Measurements from ENCODE around the gene COBLL1.

DNA sequence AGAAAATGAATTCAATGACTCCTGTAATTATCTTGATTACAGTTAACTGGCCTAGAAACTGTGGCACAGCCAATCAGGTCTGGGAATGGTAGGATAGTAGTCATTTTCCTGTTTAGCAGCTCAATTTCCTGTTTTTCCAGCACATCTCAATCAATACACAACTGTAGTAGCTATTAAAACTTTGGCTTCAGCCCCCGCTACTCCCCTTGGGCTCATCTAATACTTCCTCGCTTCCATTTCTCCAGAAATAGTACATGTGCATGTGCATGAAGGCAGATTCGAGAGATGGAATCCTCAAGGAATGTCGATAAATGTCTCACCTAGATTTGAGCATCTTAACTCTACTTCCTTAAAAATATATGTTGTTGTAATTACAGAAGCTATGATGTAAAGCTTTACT lies 9.7 kb downstream of the COBLL1 start:
- TF ChIP-seq, protein P1, sequence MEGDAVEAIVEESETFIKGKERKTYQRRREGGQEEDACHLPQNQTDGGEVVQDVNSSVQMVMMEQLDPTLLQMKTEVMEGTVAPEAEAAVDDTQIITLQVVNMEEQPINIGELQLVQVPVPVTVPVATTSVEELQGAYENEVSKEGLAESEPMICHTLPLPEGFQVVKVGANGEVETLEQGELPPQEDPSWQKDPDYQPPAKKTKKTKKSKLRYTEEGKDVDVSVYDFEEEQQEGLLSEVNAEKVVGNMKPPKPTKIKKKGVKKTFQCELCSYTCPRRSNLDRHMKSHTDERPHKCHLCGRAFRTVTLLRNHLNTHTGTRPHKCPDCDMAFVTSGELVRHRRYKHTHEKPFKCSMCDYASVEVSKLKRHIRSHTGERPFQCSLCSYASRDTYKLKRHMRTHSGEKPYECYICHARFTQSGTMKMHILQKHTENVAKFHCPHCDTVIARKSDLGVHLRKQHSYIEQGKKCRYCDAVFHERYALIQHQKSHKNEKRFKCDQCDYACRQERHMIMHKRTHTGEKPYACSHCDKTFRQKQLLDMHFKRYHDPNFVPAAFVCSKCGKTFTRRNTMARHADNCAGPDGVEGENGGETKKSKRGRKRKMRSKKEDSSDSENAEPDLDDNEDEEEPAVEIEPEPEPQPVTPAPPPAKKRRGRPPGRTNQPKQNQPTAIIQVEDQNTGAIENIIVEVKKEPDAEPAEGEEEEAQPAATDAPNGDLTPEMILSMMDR (IDR thresholded peaks at IDR 0.05) = no peak
- TF ChIP-seq POLR2A (IDR thresholded peaks at IDR 0.05) = no peak
- no peak for TF ChIP-seq POLR2AphosphoS5 (IDR thresholded peaks at IDR 0.05)
- no peak for TF ChIP-seq EP300 (IDR thresholded peaks at IDR 0.05)
